ENCODE measurements around the gene CXorf38. TPM values are rescaled to one million over a fixed set of nuclear protein-coding genes. Genes with fewer than 3 reads are reported as not detected.

The CXorf38 gene
- 10 to 100 TPM; 11.2 to 18.9 (median 18.2) TPM for total RNA-seq
- long read RNA-seq, donor 1, partial matches to known transcripts = 1 of 6 reads
- long read RNA-seq, donor 1, other reads (novel, unspliced or antisense) = 1 of 6 reads
- long read RNA-seq, donor 2, transcript CXorf38-201 (7 exons, 2,118 nt) = major isoform, 7 of 14 reads
- long read RNA-seq, donor 2, partial matches to known transcripts = 4 of 14 reads
- long read RNA-seq, donor 2, other reads (novel, unspliced or antisense) = 3 of 14 reads

- Histone ChIP-seq H3K36me3 (ENCODE audit: low read depth) (peaks cover 3% of the 10 kb centered on the region), H3K4me1 (ENCODE audit: low read depth) (peaks cover 4% of the 10 kb centered on the region), H3K4me3 (peak within 1 kb of the TSS; percentile 65), H3K9me3 (no peaks in the 10 kb centered on the region)
- intact Hi-C loops (cut with DNase I, micrococcal nuclease) = no loop called here
- ATAC-seq (peak; percentile 88), DNase-seq (peak; percentile 92 to 96 (median 94))
- TF ChIP-seq, protein P1, sequence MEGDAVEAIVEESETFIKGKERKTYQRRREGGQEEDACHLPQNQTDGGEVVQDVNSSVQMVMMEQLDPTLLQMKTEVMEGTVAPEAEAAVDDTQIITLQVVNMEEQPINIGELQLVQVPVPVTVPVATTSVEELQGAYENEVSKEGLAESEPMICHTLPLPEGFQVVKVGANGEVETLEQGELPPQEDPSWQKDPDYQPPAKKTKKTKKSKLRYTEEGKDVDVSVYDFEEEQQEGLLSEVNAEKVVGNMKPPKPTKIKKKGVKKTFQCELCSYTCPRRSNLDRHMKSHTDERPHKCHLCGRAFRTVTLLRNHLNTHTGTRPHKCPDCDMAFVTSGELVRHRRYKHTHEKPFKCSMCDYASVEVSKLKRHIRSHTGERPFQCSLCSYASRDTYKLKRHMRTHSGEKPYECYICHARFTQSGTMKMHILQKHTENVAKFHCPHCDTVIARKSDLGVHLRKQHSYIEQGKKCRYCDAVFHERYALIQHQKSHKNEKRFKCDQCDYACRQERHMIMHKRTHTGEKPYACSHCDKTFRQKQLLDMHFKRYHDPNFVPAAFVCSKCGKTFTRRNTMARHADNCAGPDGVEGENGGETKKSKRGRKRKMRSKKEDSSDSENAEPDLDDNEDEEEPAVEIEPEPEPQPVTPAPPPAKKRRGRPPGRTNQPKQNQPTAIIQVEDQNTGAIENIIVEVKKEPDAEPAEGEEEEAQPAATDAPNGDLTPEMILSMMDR (IDR thresholded peaks at IDR 0.05) = no peak
These were observed at the start of gene CXorf38 for GRCh38 chrX:40647307-40648197. TSS of gene CXorf38 (minus strand) at chrX:40647561. CDS start at chrX:40647520, 41 bp downstream.

DNA sequence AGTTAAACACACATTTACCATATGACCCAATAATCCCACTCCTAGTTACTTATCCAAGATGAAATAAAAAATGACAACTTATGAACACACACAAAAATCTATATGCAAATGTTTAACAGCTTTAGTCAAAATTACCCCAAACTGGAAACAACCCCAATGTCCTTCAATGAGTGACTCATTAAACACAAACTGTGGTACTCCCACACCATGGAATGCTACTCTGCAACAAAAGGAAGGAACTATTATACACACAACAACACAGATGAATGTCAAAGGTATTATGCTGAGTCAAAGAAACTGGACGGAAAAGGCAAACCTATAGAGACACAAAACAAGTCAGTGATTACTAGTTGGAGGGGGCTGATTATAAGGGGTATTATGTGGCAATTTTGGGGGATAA is 47.4 kb upstream of the CXorf38 start:
- Histone ChIP-seq H3K4me3 (no peak overlapping the region), H3K4me1 (ENCODE audit: low read depth) (no peaks in the 10 kb centered on the region), H3K9me3 (no peaks in the 10 kb centered on the region), H3K36me3 (ENCODE audit: low read depth) (no peaks in the 10 kb centered on the region)
- TF ChIP-seq, protein P1 (IDR thresholded peaks at IDR 0.05) = no peak
- DNase-seq = no peak
- ATAC-seq = no peak
- intact Hi-C loops (cut with DNase I, micrococcal nuclease) = no loop called here

- TF ChIP-seq, protein P1 (IDR thresholded peaks at IDR 0.05) = no peak
- H3K4me1 ChIP-seq (ENCODE audit: low read depth) = no peaks in the 10 kb centered on the region
- no peak for ATAC-seq
- no peaks in the 10 kb centered on the region for H3K9me3 ChIP-seq
- H3K36me3 ChIP-seq (ENCODE audit: low read depth) = no peaks in the 10 kb centered on the region
- intact Hi-C loops (cut with DNase I, micrococcal nuclease) = no loop called here
- H3K4me3 ChIP-seq = no peak overlapping the region
- no peak for DNase-seq
These were observed 41.6 kb upstream of the CXorf38 start for GRCh38 chrX:40688929-40689328.

GRCh38 chrX:40687169-40687568 is 39.8 kb upstream of the CXorf38 start:
- Histone ChIP-seq H3K4me3 (no peak overlapping the region), H3K4me1 (ENCODE audit: low read depth) (no peaks in the 10 kb centered on the region), H3K9me3 (no peaks in the 10 kb centered on the region), H3K36me3 (ENCODE audit: low read depth) (no peaks in the 10 kb centered on the region)
- no peak for DNase-seq
- TF ChIP-seq, protein P1 (IDR thresholded peaks at IDR 0.05) = no peak
- no peak for ATAC-seq
- intact Hi-C loops (cut with DNase I, micrococcal nuclease) = no loop called here

- intact Hi-C loops (cut with DNase I, micrococcal nuclease) = no loop called here
- Histone ChIP-seq H3K36me3 (ENCODE audit: low read depth) (no peaks in the 10 kb centered on the region), H3K4me1 (ENCODE audit: low read depth) (no peaks in the 10 kb centered on the region), H3K9me3 (no peaks in the 10 kb centered on the region), H3K4me3 (no peak overlapping the region)
- TF ChIP-seq, protein P1 (IDR thresholded peaks at IDR 0.05) = no peak
- DNase-seq (peak in 1 of 3 donors; percentile 2), ATAC-seq (no peak)
These were observed 38.1 kb upstream of the CXorf38 start for GRCh38 chrX:40685362-40685918.
